ENCODE measurements around the gene S100A9.
"Not testable (repeated sequence)": the region's sequence is repeated elsewhere in the genome, so short reads cannot be mapped to it uniquely, and the experiment has no call there.

Gene S100A9

GRCh38 chr1:153357853-153358690 lies at the start of gene S100A9:
TSS of gene S100A9 (plus strand) at chr1:153357854. CDS start at chr1:153358284, 430 bp downstream.
- DNase-seq = no peak

GRCh38 chr1:153308540-153308939 lies 49.1 kb upstream of the S100A9 start:
- DNase-seq = no peak

- no peak for DNase-seq
Measured at GRCh38 chr1:153309441-153309840, 48.2 kb upstream of the S100A9 start.

- no peak for DNase-seq
Measured at GRCh38 chr1:153310526-153310925, 47.1 kb upstream of the S100A9 start.

- no peak for DNase-seq
Measured at GRCh38 chr1:153312570-153313186, 45.0 kb upstream of the S100A9 start, which contains the start of gene PGLYRP3. TSS of gene PGLYRP3 (minus strand) at chr1:153312952. CDS start at chr1:153310665, 2,287 bp downstream.

GRCh38 chr1:153313288-153313687 lies 44.4 kb upstream of the S100A9 start:
- DNase-seq = no peak

- not testable (repeated sequence) for DNase-seq
Measured at GRCh38 chr1:153314388-153314787, 43.3 kb upstream of the S100A9 start.

GRCh38 chr1:153316013-153316412 lies 41.6 kb upstream of the S100A9 start:
- not testable (repeated sequence) for DNase-seq

GRCh38 chr1:153318145-153318544 lies 39.5 kb upstream of the S100A9 start:
- not testable (repeated sequence) for DNase-seq

GRCh38 chr1:153322568-153322967 lies 35.1 kb upstream of the S100A9 start:
- no peak for DNase-seq

GRCh38 chr1:153324912-153325311 lies 32.7 kb upstream of the S100A9 start:
- no peak for DNase-seq

- DNase-seq = no peak
Measured at GRCh38 chr1:153333902-153334301, 23.8 kb upstream of the S100A9 start.

GRCh38 chr1:153336650-153337049 lies 21.0 kb upstream of the S100A9 start:
- no peak for DNase-seq

- DNase-seq = no peak
Measured at GRCh38 chr1:153337980-153338853, 19.4 kb upstream of the S100A9 start.

- no peak for DNase-seq
Measured at GRCh38 chr1:153339802-153340201, 17.9 kb upstream of the S100A9 start.

GRCh38 chr1:153340356-153340755 lies 17.3 kb upstream of the S100A9 start:
- no peak for DNase-seq

- DNase-seq = no peak
Measured at GRCh38 chr1:153341431-153341934, 16.2 kb upstream of the S100A9 start.

GRCh38 chr1:153342178-153342577 lies 15.5 kb upstream of the S100A9 start:
- no peak for DNase-seq

GRCh38 chr1:153343040-153343681 lies 14.5 kb upstream of the S100A9 start:
- no peak for DNase-seq

GRCh38 chr1:153343811-153344717 lies 13.6 kb upstream of the S100A9 start:
- DNase-seq = no peak

- DNase-seq = no peak
Measured at GRCh38 chr1:153344718-153345025, 13.0 kb upstream of the S100A9 start.

Data from CD4-positive, alpha-beta T cell treated with Interleukin-4 for 1 hour (primary cell).